A549 (cell line): ENCODE measurements around the gene CACNA1F. TPM values are rescaled to one million over a fixed set of nuclear protein-coding genes. Genes with fewer than 3 reads are reported as not detected.

Experiments
- ATAC-seq, 2 experiments: fragments of 200-7000 bp in 1 of 2; fragments of >200 bp in 1 of 2; cut with Nextera tagmentation in 1 of 2; cut with Tn5 transposase in 1 of 2; 3 replicates each; pipeline versions ENCODE4 v1.8.0 to v1.9.1; 2018 to 2020; ENCODE audit warnings: mild to moderate bottlenecking in 1 of 2, moderate library complexity in 1 of 2
- CTCF ChIA-PET: fragments of 300-600 bp; sonication (Branson Sonifier 250); formaldehyde crosslinking; extraction: SDS; loops from one replicate; lab custom pipeline; 2021; ENCODE audit warnings: antibody characterized with exemption, inconsistent platforms; lab: Yijun Ruan, JAX
- POLR2A ChIA-PET: fragments of 350-600 bp; formaldehyde crosslinking; extraction: SDS; loops from one replicate; lab custom pipeline; 2021; ENCODE audit warnings: antibody characterized with exemption, inconsistent platforms; lab: Yijun Ruan, JAX
- DNase-seq, 2 experiments: peaks; one replicate each; pipeline versions ENCODE4 v3.0.0 to v3.0.0-alpha.2; 2011 to 2016; ENCODE audit warnings: low read depth in 1 of 2, low spot score in 1 of 2
- FAIRE-seq: peaks from 2 replicates; lab custom pipeline; 2011; peaks lifted over from hg19 to GRCh38; lab: Jason Lieb, UNC
- H3K27ac ChIP-seq, 2 experiments: fragments of >200 bp; sonication (Bioruptor Twin); formaldehyde crosslinking; 3 replicates each; pipeline ENCODE4 v1.5.1; 2016 to 2017
- H3K4me1 ChIP-seq: fragments of >200 bp; sonication (Bioruptor Twin); formaldehyde crosslinking; 3 replicates; pipeline ENCODE4 v1.6.1; 2016
- H3K4me2 ChIP-seq: fragments of >200 bp; sonication (Bioruptor Twin); formaldehyde crosslinking; 3 replicates; pipeline ENCODE4 v1.6.1; 2016
- H3K4me3 ChIP-seq: fragments of >200 bp; sonication (Bioruptor Twin); formaldehyde crosslinking; 3 replicates; pipeline ENCODE4 v1.5.1; 2016
- H3K9me3 ChIP-seq: fragments of >200 bp; sonication (Bioruptor Twin); formaldehyde crosslinking; 3 replicates; pipeline ENCODE4 v1.6.1; 2016
- BHLHE40 ChIP-seq: IDR thresholded peaks from 2 replicates; pipeline ENCODE4 v1.6.1; 2012; ENCODE audit warnings: low read depth, low read length, inconsistent platforms
- CEBPB ChIP-seq, 2 experiments: fragments of >200 bp in 1 of 2; sonication (Bioruptor Twin) in 1 of 2; formaldehyde crosslinking in 1 of 2; IDR thresholded peaks; 2 replicates each; pipeline ENCODE4 v1.6.1; 2012 to 2016
- EHF ChIP-seq: fragments of 250-450 bp; sonication (Bioruptor Pico); IDR thresholded peaks from 2 replicates; pipeline ENCODE4 v1.5.0; 2020; ENCODE audit warnings: mild to moderate bottlenecking
- ESRRA ChIP-seq: fragments of 150-350 bp; IDR thresholded peaks from 2 replicates; pipeline ENCODE4 v1.6.1; 2014; ENCODE audit warnings: mild to moderate bottlenecking, low read length, borderline replicate concordance
- FOSB ChIP-seq: fragments of 250-450 bp; sonication (Bioruptor Pico); IDR thresholded peaks from 2 replicates; pipeline ENCODE4 v1.5.0; 2020; ENCODE audit warnings: mild to moderate bottlenecking, moderate library complexity
- FOXS1 ChIP-seq: fragments of 250-450 bp; sonication (Bioruptor Pico); IDR thresholded peaks from 2 replicates; pipeline ENCODE4 v1.5.0; 2020; ENCODE audit warnings: mild to moderate bottlenecking, moderate library complexity
- GATA3 ChIP-seq: IDR thresholded peaks from 2 replicates; pipeline ENCODE4 v1.6.1; 2012; ENCODE audit warnings: borderline replicate concordance
- HES2 ChIP-seq: fragments of >200 bp; sonication (Bioruptor Twin); formaldehyde crosslinking; IDR thresholded peaks from 2 replicates; pipeline ENCODE4 v1.6.1; 2016
- HOXB5 ChIP-seq: fragments of 250-450 bp; sonication (Bioruptor Pico); IDR thresholded peaks from 2 replicates; pipeline ENCODE4 v1.5.0; 2020; ENCODE audit warnings: mild to moderate bottlenecking, moderate library complexity
- MAFK ChIP-seq: fragments of 450-650 bp; IDR thresholded peaks from 2 replicates; pipeline ENCODE4 v1.6.1; 2014; ENCODE audit not compliant: partially characterized antibody
- MAX ChIP-seq: IDR thresholded peaks from 2 replicates; pipeline ENCODE4 v1.6.1; 2012
- MYC ChIP-seq: IDR thresholded peaks from 2 replicates; pipeline ENCODE4 v1.6.1; 2012; ENCODE audit warnings: mild to moderate bottlenecking, inconsistent platforms, low read length, improper control_type of control experiment, borderline replicate concordance
- NPAS2 ChIP-seq: fragments of 250-450 bp; sonication (Bioruptor Pico); IDR thresholded peaks from 2 replicates; pipeline ENCODE4 v1.8.0; 2022; ENCODE audit warnings: mild to moderate bottlenecking, moderate library complexity, borderline replicate concordance
- NR3C1 ChIP-seq: fragments of >200 bp; sonication (Bioruptor Twin); formaldehyde crosslinking; IDR thresholded peaks from 3 replicates; pipeline ENCODE4 v1.6.1; 2017
- POLR2A ChIP-seq: IDR thresholded peaks from 2 replicates; pipeline ENCODE4 v1.6.1; 2012; ENCODE audit warnings: mild to moderate bottlenecking, low read length
- POLR2AphosphoS2 ChIP-seq: conservative IDR thresholded peaks from 2 replicates; pipeline ENCODE4 v1.6.1; 2012; ENCODE audit warnings: low read length, improper control_type of control experiment, inconsistent platforms
- RAD21 ChIP-seq, 2 experiments: fragments of >200 bp in 1 of 2; sonication (Bioruptor Twin) in 1 of 2; formaldehyde crosslinking in 1 of 2; IDR thresholded peaks in 1 of 2; conservative IDR thresholded peaks in 1 of 2; 2 replicates in 1 of 2; 3 replicates in 1 of 2; pipeline ENCODE4 v1.6.1; 2012 to 2018; ENCODE audit warnings: inconsistent platforms in 1 of 2
- RARB ChIP-seq: fragments of 250-450 bp; sonication (Bioruptor Pico); IDR thresholded peaks from 2 replicates; pipeline ENCODE4 v1.8.0; 2021; ENCODE audit warnings: mild to moderate bottlenecking, moderate library complexity
- RNF2 ChIP-seq: fragments of 200-600 bp; sonication (generic); IDR thresholded peaks from 2 replicates; pipeline ENCODE4 v1.6.1; 2016; ENCODE audit warnings: low read depth, mild to moderate bottlenecking, antibody characterized with exemption, moderate library complexity, borderline replicate concordance
- SREBF2 ChIP-seq: fragments of 450-650 bp; IDR thresholded peaks from 2 replicates; pipeline ENCODE4 v1.6.1; 2014; ENCODE audit warnings: mild to moderate bottlenecking, moderate library complexity
- TP53 ChIP-seq: fragments of 250-450 bp; sonication (Bioruptor Pico); IDR thresholded peaks from 2 replicates; pipeline ENCODE4 v1.5.0; 2021; ENCODE audit warnings: mild to moderate bottlenecking, moderate library complexity
- ZSCAN20 ChIP-seq: fragments of 250-450 bp; sonication (Bioruptor Pico); IDR thresholded peaks from 2 replicates; pipeline ENCODE4 v1.8.0; 2022; ENCODE audit warnings: mild to moderate bottlenecking, moderate library complexity
- WGBS: methylation state at CpG from one replicate; pipeline ENCODE4 v1.1.6; 2017; ENCODE audit errors: missing lambda C conversion rate; 5-methylcytosine and 5-hydroxymethylcytosine counted together
- polyA plus RNA-seq, 4 experiments: library from polyadenylated mRNA; depleted of rRNA in 3 of 4; stranded (reverse); fragments of >200 nt; fragmentation: RNase III in 1 of 4; extraction: RNeasy Plus Mini Kit Qiagen cat#74134 plus additional on column Dnase treatment in 1 of 4; gene quantifications; 2 replicates in 3 of 4; 3 replicates in 1 of 4; pipeline ENCODE4 v1.2.3, GENCODE V29; 2011 to 2017
- TF ChIP-seq, protein P1 (sequence below): fragments of 200-600 bp; sonication (generic); IDR thresholded peaks from 2 replicates; pipeline ENCODE4 v1.6.1; 2016; ENCODE audit warnings: antibody characterized with exemption, mild to moderate bottlenecking, moderate library complexity
- TF ChIP-seq, protein P2 (sequence below): fragments of 150-350 bp; IDR thresholded peaks from 2 replicates; pipeline ENCODE4 v1.6.1; 2014; ENCODE audit warnings: low read depth, mild to moderate bottlenecking, low read length
- TF ChIP-seq, protein P3 (sequence below): fragments of 250-450 bp; sonication (Bioruptor Pico); IDR thresholded peaks from 2 replicates; pipeline ENCODE4 v1.5.0; 2020; ENCODE audit warnings: low read depth, mild to moderate bottlenecking, moderate library complexity
- TF ChIP-seq, protein P4 (sequence below): IDR thresholded peaks from 2 replicates; pipeline ENCODE4 v1.6.1; 2012

CACNA1F gene
- polyA plus RNA-seq, 2 of the 4 experiments (the other 2 are of a cell fraction), result not detected

- FAIRE-seq, result no peak
- TF ChIP-seq ZSCAN20 (CRISPR knock-in tag), result no peak
- TF ChIP-seq, protein P1, sequence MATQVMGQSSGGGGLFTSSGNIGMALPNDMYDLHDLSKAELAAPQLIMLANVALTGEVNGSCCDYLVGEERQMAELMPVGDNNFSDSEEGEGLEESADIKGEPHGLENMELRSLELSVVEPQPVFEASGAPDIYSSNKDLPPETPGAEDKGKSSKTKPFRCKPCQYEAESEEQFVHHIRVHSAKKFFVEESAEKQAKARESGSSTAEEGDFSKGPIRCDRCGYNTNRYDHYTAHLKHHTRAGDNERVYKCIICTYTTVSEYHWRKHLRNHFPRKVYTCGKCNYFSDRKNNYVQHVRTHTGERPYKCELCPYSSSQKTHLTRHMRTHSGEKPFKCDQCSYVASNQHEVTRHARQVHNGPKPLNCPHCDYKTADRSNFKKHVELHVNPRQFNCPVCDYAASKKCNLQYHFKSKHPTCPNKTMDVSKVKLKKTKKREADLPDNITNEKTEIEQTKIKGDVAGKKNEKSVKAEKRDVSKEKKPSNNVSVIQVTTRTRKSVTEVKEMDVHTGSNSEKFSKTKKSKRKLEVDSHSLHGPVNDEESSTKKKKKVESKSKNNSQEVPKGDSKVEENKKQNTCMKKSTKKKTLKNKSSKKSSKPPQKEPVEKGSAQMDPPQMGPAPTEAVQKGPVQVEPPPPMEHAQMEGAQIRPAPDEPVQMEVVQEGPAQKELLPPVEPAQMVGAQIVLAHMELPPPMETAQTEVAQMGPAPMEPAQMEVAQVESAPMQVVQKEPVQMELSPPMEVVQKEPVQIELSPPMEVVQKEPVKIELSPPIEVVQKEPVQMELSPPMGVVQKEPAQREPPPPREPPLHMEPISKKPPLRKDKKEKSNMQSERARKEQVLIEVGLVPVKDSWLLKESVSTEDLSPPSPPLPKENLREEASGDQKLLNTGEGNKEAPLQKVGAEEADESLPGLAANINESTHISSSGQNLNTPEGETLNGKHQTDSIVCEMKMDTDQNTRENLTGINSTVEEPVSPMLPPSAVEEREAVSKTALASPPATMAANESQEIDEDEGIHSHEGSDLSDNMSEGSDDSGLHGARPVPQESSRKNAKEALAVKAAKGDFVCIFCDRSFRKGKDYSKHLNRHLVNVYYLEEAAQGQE, result no peak
- ATAC-seq, result no peak
- no peak overlapping the region for H3K4me2 ChIP-seq
- DNase-seq, result no peak
- CTCF ChIA-PET, result interaction anchor here (0.6 kb wide), 1 partner anchor 9 kb away, joined by 3 read pairs; no protein-coding TSS in a partner anchor
- H3K4me3 ChIP-seq, result no peak overlapping the region
- no peak overlapping the region for H3K27ac ChIP-seq
- H3K9me3 ChIP-seq, result no peaks in the 10 kb centered on the region
- 71% methylated on average over 6 of the region's 6 CpGs for WGBS
- H3K4me1 ChIP-seq, result peaks cover 5% of the 10 kb centered on the region; the same call in 1 of the 3 replicates
- POLR2A ChIA-PET, result no interaction called here
These were observed 29.1 kb downstream of the CACNA1F start for GRCh38 chrX:49204017-49204416.

GRCh38 chrX:49203536-49203935 is 29.6 kb downstream of the CACNA1F start:
- no peak for DNase-seq
- 20% methylated on average over 3 of the region's 3 CpGs for WGBS
- H3K4me2 ChIP-seq, result no peak overlapping the region
- H3K4me1 ChIP-seq, result peaks cover 9% of the 10 kb centered on the region; the same call in 1 of the 3 replicates
- TF ChIP-seq RNF2 (no peak), ESRRA (no peak), BHLHE40 (no peak), CEBPB (IDR thresholded peaks at IDR 0.05) (no peak), HES2 (no peak), RAD21 (conservative IDR thresholded peaks at IDR 0.05 in 1 of 2, IDR thresholded peaks at IDR 0.05 in 1 of 2) (no peak), POLR2A (no peak)
- TF ChIP-seq, protein P2, sequence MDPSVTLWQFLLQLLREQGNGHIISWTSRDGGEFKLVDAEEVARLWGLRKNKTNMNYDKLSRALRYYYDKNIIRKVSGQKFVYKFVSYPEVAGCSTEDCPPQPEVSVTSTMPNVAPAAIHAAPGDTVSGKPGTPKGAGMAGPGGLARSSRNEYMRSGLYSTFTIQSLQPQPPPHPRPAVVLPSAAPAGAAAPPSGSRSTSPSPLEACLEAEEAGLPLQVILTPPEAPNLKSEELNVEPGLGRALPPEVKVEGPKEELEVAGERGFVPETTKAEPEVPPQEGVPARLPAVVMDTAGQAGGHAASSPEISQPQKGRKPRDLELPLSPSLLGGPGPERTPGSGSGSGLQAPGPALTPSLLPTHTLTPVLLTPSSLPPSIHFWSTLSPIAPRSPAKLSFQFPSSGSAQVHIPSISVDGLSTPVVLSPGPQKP, result no peak
- H3K4me3 ChIP-seq, result no peak overlapping the region
- ChIA-PET CTCF (no interaction called here), POLR2A (no interaction called here)
- H3K27ac ChIP-seq, result no peak overlapping the region
- FAIRE-seq, result no peak
- ATAC-seq, result no peak
- H3K9me3 ChIP-seq, result no peaks in the 10 kb centered on the region

GRCh38 chrX:49202022-49202421 is 31.1 kb downstream of the CACNA1F start:
- TF ChIP-seq TP53 (no peak), FOXS1 (no peak), SREBF2 (no peak), HOXB5 (CRISPR knock-in tag) (no peak), NPAS2 (CRISPR knock-in tag) (no peak), FOSB (CRISPR knock-in tag) (no peak), MAFK (no peak), RNF2 (no peak), BHLHE40 (no peak), EHF (CRISPR knock-in tag) (no peak), MYC (no peak), RARB (no peak), GATA3 (no peak), MAX (no peak), POLR2AphosphoS2 (no peak), CEBPB (IDR thresholded peaks at IDR 0.05) (no peak), NR3C1 (no peak)
- TF ChIP-seq, protein P3, sequence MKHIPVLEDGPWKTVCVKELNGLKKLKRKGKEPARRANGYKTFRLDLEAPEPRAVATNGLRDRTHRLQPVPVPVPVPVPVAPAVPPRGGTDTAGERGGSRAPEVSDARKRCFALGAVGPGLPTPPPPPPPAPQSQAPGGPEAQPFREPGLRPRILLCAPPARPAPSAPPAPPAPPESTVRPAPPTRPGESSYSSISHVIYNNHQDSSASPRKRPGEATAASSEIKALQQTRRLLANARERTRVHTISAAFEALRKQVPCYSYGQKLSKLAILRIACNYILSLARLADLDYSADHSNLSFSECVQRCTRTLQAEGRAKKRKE (CRISPR knock-in tag), result no peak
- TF ChIP-seq, protein P4, sequence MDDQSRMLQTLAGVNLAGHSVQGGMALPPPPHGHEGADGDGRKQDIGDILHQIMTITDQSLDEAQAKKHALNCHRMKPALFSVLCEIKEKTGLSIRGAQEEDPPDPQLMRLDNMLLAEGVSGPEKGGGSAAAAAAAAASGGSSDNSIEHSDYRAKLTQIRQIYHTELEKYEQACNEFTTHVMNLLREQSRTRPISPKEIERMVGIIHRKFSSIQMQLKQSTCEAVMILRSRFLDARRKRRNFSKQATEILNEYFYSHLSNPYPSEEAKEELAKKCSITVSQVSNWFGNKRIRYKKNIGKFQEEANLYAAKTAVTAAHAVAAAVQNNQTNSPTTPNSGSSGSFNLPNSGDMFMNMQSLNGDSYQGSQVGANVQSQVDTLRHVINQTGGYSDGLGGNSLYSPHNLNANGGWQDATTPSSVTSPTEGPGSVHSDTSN, result no peak
- H3K27ac ChIP-seq, result no peak overlapping the region
- no peaks in the 10 kb centered on the region for H3K9me3 ChIP-seq
- no peak overlapping the region for H3K4me2 ChIP-seq
- peaks cover 9% of the 10 kb centered on the region; the same call in 1 of the 3 replicates for H3K4me1 ChIP-seq
- ATAC-seq, result no peak
- DNase-seq, result no peak
- 48% methylated on average over 2 of the region's 2 CpGs for WGBS
- no peak overlapping the region for H3K4me3 ChIP-seq
- FAIRE-seq, result no peak
- ChIA-PET POLR2A (interaction anchor here (1.5 kb wide), 1 partner anchor 11 kb away, joined by 5 read pairs; no protein-coding TSS in a partner anchor), CTCF (interaction anchor here (1.6 kb wide), 1 partner anchor 9 kb away, joined by 5 read pairs; no protein-coding TSS in a partner anchor)
